GM12892 (cell line): Measurements from ENCODE around the gene ABR.
A peak's percentile ranks its signal among the peaks of the same experiment; 100 is the strongest.

ENCODE experiments used
- POLR2A ChIP-seq: IDR thresholded peaks from 2 replicates; pipeline ENCODE4 v1.6.1; 2011; ENCODE audit warnings: low read depth, low read length, control low read depth
- POLR2AphosphoS5 ChIP-seq: IDR thresholded peaks from 2 replicates; pipeline ENCODE4 v1.6.1; 2011; ENCODE audit warnings: low read depth, low read length, control low read depth

DNA sequence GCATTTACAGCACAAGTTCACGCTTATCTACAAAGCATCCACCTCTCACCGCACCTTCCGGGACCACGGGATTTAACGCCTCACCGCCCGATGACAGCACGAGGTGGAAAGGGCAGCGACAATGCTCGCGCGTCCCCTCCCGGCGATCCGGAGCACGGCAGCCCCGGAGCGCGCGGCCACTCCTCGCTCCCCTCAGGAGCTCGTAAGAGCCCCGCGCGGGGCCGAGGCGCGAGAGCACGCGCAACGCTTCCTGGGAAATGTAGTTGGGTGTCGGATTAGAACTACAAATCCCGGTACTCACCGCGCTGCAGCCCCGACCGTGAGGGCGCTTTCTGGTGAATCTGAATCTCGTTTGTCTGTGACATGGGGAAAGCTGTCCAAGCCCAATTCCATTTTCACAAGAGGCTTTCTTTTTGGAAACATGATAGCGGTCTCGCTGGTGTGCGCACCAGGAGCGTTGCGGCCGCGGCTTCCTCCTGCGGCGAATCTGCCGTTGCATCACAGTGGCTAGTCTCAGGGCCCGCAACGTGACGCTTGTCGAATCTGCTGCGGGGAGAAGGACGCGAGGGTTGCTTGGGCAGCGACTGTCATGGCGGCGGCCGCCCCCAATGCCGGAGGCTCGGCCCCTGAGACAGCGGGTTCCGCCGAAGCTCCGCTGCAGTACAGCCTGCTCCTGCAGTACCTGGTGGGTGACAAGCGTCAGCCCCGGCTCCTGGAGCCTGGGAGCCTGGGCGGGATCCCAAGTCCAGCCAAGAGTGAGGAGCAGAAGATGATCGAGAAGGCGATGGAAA lies 183.0 kb downstream of the ABR start, which contains the start of gene TIMM22:
- TF ChIP-seq POLR2AphosphoS5 = peak; percentile 76; the same call in 1 of the 2 replicates
- TF ChIP-seq POLR2A = peak; percentile 91
